SIG-M5 treated with dmso at 0.1 percent for 504 hours (cell line): ENCODE data around the gene NDUFS7.
A peak's percentile ranks its signal among the peaks of the same experiment; 100 is the strongest.
"Not testable (repeated sequence)": the region's sequence is repeated elsewhere in the genome, so short reads cannot be mapped to it uniquely, and the experiment has no call there.

ENCODE experiments used
- DNase-seq: peaks from one replicate; lab custom pipeline; 2025; ENCODE audit not compliant: unreplicated experiment; lab: John Stamatoyannopoulos, UW

The NDUFS7 gene

DNA sequence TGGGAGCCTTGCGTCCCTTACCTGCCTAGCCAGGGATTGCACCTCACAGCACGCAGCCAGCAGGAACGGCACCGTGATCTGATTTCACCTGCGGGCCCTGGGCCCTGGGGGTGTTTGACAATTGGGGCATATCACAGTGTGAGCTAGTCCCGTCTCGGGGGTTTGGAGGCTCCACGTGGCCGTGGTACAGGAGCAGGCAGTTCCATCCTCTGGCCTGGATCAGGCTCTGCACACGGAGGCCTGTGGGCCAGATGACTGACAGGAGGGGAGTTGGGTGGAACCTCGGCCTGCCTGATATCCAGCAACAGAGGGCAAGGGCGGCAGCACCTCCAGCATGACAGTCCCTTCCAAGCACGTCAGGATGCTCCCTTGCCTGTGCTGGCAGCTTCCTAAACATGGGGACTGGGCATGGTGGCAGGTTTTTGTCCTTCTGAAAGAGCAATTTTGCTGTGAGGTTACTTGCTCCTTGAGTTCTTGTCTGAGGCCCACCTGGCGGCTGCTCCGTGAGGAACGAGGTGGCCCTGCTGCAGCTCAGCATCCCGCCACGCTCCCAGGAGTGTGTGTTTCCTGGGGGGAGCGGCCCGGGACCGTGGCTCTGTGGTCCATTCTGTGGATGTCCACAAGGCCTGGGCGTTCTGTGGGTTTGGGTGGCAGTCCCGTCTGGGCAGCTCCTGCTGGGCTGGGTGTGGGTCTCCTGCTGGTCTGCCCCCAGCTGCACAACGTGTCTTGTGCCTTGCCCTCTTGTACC lies 48.2 kb downstream of the NDUFS7 start:
- DNase-seq = no peak

DNA sequence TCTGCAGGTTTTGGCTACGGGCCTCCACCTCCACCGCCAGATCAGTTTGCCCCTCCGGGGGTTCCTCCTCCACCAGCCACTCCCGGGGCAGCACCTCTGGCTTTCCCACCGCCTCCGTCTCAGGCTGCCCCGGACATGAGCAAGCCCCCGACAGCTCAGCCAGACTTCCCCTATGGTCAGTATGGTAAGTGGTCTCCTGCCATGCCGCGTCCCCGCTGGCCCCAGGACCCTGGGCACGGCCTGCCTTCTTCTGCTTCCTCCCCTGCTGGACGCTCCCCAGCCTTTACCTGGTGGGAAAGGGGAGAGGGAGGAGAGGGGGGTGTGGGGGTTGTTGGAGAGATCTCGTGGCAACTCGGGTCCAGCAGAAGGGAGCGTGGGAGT lies 48.8 kb downstream of the NDUFS7 start:
- DNase-seq = no peak

GRCh38 chr19:1433119-1434039 lies 49.7 kb downstream of the NDUFS7 start:
- DNase-seq = no peak

- no peak for DNase-seq
These were observed 50.3 kb downstream of the NDUFS7 start for GRCh38 chr19:1434040-1434366.

GRCh38 chr19:1434577-1435060 lies 50.9 kb downstream of the NDUFS7 start:
- no peak for DNase-seq

DNA sequence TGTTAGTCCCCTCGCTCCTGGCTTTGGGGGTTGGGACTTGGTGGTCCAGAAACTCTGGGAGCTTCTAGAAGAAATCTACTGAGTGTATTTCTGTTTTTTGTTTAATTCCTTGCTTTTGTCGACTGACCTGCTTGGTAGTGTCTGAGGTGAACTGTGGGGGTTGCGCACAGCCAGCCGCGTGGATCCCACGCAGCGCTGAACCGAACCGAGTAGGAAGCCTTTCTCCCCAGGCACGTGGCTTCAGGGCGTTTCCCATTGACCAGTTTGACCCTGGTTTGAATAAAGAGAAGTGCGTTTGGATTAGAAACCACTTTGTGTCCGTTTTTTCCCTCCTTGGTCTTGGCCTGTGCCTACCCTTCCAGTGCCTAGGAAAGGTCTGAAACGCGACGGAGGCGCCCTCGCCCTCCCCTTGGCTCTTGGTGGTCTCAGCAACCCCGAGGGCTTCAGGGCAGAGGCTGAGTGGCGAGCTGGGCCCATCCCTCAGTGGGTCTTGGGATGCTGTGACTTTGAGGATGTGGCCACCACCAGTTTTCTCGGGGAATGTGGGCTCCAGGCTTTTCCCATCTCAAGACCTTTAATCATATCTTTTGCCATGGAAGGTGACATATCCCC lies 51.8 kb downstream of the NDUFS7 start:
- DNase-seq = no peak

DNA sequence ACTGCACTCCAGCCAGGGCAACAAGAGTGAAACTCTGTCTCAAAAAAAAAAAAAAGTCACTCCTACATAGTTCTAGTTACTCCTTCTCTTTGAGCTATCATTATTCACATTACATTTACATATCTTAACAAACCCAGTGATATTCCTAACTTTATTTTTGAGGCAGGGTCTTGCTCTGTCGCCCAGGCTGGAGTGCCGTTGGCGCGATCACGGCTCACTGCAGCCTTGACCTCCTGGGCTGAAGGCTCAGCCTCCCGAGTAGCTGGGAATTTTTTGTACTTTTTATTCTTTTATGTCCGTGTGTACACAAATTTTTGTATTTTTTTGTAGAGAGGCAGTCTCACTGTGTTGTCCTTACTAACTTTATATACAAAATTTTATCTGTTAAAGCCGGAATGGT lies 53.9 kb downstream of the NDUFS7 start:
- no peak for DNase-seq

- DNase-seq = peak; percentile 83
These were observed 54.6 kb downstream of the NDUFS7 start, which contains the start of gene RPS15 for GRCh38 chr19:1438035-1438932. Gene RPS15, plus strand, starts transcription at chr19:1438396. Its CDS starts 30 bp downstream, at chr19:1438426.

- DNase-seq = no peak
These were observed 55.2 kb downstream of the NDUFS7 start for GRCh38 chr19:1438933-1439354.

GRCh38 chr19:1439525-1440417 lies 56.1 kb downstream of the NDUFS7 start:
- DNase-seq = not testable (repeated sequence)

GRCh38 chr19:1440418-1440801 lies 56.7 kb downstream of the NDUFS7 start:
- DNase-seq = no peak

GRCh38 chr19:1441022-1441426 lies 57.3 kb downstream of the NDUFS7 start:
- DNase-seq = no peak

DNA sequence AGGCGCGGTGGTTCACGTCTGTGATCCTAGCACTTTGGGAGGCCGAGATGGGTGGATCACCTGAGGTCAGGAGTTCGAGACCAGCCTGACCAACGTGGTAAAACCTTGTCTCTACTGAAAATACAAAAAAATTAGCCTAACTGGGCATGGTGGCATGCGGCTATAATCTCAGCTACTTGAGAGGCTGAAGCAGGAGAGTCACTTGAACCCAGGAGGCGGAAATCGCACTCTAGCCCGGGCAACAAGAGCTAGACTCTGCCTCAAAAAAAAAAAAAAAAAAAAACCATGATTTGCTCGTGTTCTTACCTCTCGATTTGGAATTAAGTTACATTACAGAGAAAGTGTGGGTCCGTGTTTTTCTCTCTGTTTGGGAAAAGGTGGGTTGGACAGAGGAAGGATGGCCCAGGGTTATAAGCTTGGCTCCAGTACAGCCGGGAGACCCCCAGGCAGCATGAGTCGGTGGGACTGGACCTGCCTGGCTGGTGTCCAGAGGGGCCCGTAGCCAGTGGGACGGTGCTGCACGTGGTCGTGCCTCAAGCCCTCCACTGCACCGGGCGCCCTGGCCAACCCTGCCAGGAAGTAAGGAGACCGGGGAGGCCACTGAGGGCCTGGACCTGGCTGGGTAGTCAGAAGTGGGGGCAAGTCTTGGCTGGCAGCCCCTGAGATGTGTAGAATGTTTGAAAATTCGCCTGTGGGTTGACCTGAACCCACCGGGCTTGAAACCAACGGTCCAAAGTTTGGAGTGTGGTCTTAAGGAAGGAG lies 58.2 kb downstream of the NDUFS7 start:
- no peak for DNase-seq
